Neuron (in vitro differentiated cells): Measurements from ENCODE around the gene CPEB2.

Source experiments
- H2AFZ ChIP-seq: one replicate; pipeline ENCODE4 v1.6.1; 2013; ENCODE audit warnings: low read depth, mild to moderate bottlenecking, inconsistent platforms, low read length, moderate library complexity
- H3K27me3 ChIP-seq: one replicate; pipeline ENCODE4 v1.6.1; 2013; ENCODE audit warnings: low read length; ENCODE audit not compliant: insufficient read depth
- H3K36me3 ChIP-seq: one replicate; pipeline ENCODE4 v1.6.1; 2013; ENCODE audit warnings: low read length; ENCODE audit not compliant: insufficient read depth
- H3K4me1 ChIP-seq: one replicate; pipeline ENCODE4 v1.6.1; 2013; ENCODE audit warnings: low read length; ENCODE audit not compliant: insufficient read depth
- H3K4me3 ChIP-seq: 2 replicates; pipeline ENCODE4 v1.5.1; 2013; ENCODE audit warnings: mild to moderate bottlenecking, low read length, moderate library complexity
- H3K9me3 ChIP-seq: one replicate; pipeline ENCODE4 v1.6.1; 2013; ENCODE audit warnings: low read length

CPEB2 gene

DNA sequence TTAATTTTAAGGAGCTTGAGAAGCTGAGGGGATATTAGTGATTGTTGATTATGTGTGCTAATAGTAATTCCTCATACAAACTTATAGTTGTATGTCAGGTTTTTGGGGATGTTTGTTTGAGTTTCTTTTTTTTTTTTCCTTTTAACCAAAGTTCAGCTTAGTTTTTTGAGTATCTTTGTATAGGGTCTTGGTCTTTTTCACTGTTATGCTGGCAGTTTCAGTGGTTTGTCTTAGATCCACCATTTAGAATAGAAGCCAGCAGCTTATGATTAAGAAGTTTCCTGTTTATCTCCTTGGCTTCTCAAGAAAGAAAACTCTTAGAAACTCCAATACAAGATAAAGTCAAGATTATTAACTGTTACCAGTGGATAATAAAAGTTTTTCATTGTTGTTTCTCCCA, 16.1 kb downstream of the CPEB2 start:
- H3K9me3 ChIP-seq, result no peaks in the 10 kb centered on the region
- no peaks in the 10 kb centered on the region for H3K36me3 ChIP-seq
- H2AFZ ChIP-seq, result no peak overlapping the region
- H3K27me3 ChIP-seq, result no peaks in the 10 kb centered on the region
- H3K4me1 ChIP-seq, result no peaks in the 10 kb centered on the region
- no peak overlapping the region for H3K4me3 ChIP-seq

DNA sequence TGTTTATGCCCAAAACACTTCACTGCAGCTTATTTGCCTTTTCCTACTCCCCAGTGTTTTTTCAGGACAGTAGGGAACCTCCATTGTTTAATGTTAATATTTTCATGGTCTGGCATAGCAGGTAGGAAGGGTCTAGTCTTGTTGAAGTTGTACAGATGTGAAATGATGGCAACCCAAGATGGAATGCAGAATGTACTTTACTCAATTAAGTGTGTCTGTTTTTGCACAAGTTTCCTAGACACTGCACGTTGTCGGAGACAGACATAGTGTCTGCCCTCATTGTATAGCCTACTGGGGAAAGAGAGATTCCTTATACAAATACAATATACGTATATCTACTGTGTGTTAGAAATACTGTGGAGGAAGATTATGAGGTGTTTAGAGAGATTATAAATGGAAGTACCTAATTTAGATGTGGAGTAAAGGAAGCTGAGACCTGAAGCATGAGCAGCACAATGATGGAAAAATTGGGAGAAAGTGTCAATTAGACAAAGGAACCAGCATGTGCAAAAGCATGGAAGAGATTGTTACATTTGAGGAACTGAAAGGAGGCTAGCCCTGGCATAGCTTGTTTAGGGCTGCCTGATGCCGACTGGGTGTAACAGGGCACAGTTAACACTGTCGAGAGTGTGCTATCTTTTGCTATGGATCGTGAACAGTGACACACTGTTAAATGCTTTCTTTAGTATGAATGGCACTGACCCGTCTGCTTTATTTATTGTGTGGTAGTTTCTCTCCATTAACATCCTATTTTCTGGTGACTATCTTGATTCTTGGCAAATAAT, 18.4 kb downstream of the CPEB2 start:
- no peaks in the 10 kb centered on the region for H3K9me3 ChIP-seq
- H3K36me3 ChIP-seq, result no peaks in the 10 kb centered on the region
- no peaks in the 10 kb centered on the region for H3K27me3 ChIP-seq
- no peak overlapping the region for H2AFZ ChIP-seq
- no peaks in the 10 kb centered on the region for H3K4me1 ChIP-seq
- no peak overlapping the region for H3K4me3 ChIP-seq

DNA sequence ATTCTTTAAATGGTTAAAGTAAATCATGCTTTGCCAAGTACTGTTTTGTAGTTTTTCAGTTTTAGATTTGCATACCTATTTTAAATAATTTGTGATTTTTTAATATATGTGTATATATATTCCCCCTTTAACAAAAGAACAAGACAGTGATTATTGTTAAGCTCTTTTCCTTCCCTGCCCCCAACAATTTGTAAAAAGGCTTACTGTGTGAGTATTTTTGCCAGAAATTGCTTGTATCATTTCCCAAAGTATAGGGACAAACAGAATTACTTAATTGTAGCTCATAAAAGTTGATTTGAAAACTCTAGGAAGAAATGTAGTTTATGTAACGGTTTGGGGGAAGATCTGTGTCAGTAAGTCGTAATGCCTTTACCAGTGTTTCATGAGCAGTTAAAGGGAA, 19.0 kb downstream of the CPEB2 start:
- Histone ChIP-seq H3K4me1 (no peaks in the 10 kb centered on the region), H3K9me3 (no peaks in the 10 kb centered on the region), H3K36me3 (no peaks in the 10 kb centered on the region), H3K4me3 (no peak overlapping the region), H3K27me3 (no peaks in the 10 kb centered on the region), H2AFZ (no peak overlapping the region)

DNA sequence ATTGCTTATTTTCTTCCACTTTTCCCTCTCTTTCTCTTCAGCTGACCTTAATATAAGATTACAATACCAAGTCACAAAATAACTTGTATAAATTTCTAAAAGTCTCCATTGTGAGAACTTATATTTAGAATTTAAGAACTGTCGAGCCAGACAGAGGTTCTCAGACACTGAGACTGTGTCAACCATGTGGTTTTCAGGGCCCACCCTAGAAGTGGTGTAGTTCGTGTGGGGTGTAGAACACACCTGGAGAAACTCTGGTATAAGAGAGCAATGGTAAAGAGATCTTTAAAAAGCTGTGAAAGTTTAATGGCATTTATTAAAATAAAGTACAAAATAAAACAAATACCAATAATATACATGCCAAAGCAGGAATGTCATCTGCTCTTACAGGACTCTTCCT, 19.7 kb downstream of the CPEB2 start:
- no peak overlapping the region for H3K4me3 ChIP-seq
- no peaks in the 10 kb centered on the region for H3K27me3 ChIP-seq
- no peaks in the 10 kb centered on the region for H3K4me1 ChIP-seq
- no peak overlapping the region for H2AFZ ChIP-seq
- no peaks in the 10 kb centered on the region for H3K36me3 ChIP-seq
- no peaks in the 10 kb centered on the region for H3K9me3 ChIP-seq

DNA sequence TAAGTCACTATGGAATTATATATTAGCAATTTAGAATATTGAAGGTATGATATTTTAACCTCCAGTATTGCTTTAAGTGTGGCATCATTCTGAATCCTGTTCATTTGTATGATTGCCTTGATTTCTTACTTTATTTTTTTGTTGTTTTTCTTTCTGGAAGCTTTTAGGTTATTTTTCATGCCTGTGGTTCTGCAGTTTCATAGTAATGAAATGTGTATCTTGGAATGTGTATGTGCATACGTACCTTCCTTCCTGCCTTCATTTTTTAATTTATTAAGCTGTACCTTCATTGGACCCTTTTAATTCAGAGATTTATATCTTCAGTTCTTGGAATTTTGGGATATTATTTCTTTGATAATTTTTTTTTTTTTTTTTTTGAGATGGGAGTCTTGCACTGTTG, 22.1 kb downstream of the CPEB2 start:
- H2AFZ ChIP-seq, result no peak overlapping the region
- no peaks in the 10 kb centered on the region for H3K9me3 ChIP-seq
- no peak overlapping the region for H3K4me3 ChIP-seq
- H3K36me3 ChIP-seq, result no peaks in the 10 kb centered on the region
- no peaks in the 10 kb centered on the region for H3K4me1 ChIP-seq
- no peaks in the 10 kb centered on the region for H3K27me3 ChIP-seq

DNA sequence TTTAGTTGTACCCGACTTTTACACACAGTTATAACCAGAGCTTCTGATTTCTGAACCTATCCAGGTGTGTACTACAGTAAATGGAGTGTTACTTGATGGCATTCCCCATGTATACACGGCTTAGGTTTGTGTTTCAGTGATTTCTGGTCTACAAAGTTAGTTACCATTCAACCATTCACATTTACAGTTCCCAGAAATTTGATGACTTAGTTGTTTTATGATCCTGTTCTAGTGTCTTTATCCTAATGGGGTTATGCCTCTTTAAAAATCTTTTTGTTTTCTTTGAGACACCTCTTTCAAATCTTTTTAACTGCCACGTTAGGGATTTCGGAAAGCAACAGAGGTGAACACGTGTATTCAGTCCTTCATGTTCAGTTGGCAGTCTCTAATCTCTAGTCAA, 23.4 kb downstream of the CPEB2 start:
- Histone ChIP-seq H3K36me3 (no peaks in the 10 kb centered on the region), H3K4me1 (no peaks in the 10 kb centered on the region), H3K4me3 (no peak overlapping the region), H3K27me3 (no peaks in the 10 kb centered on the region), H3K9me3 (no peaks in the 10 kb centered on the region), H2AFZ (no peak overlapping the region)

DNA sequence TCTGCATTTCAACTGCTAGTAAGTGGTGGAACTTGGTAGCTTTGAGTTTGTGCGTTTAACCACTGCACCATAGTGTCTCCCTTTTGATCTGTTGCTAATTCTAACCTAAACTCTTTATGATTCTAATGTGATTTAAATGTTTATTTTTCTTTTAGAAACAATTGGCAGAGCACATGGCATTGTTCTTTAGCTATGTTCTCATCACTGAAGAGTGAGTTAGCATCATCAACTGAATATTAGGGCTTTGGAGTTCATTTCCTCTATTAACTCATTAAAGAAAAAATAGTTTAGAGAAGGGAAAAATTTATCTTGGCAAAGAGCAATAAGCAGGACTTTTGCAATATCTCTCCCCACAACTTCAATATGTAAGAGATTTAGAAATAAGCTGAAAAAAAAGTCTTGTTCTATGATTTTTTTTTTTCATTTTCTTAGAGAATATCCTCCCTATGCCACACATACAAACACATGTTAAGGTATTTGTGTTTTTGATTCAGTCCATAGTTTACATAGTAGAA, 25.7 kb downstream of the CPEB2 start:
- no peak overlapping the region for H2AFZ ChIP-seq
- no peak overlapping the region for H3K4me3 ChIP-seq
- no peaks in the 10 kb centered on the region for H3K36me3 ChIP-seq
- H3K27me3 ChIP-seq, result no peaks in the 10 kb centered on the region
- H3K4me1 ChIP-seq, result no peaks in the 10 kb centered on the region
- H3K9me3 ChIP-seq, result no peaks in the 10 kb centered on the region

DNA sequence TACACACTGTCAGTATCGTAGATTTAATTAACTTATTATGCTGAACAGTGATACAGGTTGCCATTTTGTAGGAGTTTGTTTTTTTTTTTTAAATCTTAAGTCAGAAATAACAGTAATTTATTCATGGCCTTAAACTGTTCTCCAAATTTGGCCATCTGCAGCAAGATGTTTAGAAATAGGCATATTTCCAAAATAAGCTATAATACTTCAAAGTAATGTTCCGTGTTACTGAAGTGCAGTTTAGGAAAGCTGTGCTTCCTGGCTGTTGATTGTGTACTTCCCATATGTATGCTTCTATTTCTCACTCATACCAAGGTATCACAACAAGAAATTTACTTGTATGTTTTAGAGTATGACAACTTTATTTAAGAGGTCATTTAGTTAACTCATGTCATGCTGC, 28.9 kb downstream of the CPEB2 start:
- Histone ChIP-seq H3K27me3 (no peaks in the 10 kb centered on the region), H3K4me1 (no peaks in the 10 kb centered on the region), H3K9me3 (no peaks in the 10 kb centered on the region), H3K4me3 (no peak overlapping the region), H2AFZ (no peak overlapping the region), H3K36me3 (no peaks in the 10 kb centered on the region)

DNA sequence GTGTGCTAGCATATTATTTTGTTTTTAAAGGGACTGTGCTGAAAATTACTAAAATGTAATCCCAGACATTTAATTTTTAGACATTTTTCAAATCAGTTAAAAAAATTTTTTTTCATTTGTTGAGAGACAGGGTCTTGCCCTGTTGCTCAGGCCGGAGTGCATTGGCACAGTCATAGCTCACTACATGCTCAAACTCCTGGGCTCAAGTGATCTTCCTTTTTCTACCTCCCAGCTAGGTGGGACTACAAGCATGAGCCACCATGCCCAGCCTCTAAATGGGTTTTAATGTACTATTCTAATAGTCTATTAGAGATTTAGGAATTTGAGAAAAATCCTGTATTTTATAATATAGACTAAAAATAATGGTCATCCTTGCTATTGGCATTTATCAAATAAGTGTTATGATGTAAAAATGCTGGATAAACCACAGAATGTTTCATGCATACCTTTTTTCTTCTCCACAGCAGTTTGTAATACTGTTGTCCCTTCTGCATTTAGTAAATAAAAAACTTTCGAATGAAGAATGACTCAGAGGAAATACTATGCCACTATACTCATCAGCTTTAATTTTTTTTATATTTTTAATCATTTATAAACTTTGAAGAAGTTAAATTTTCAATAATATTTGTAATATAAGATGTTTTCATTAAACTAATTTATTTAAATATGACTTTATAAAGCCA, 29.9 kb downstream of the CPEB2 start:
- H3K27me3 ChIP-seq, result no peaks in the 10 kb centered on the region
- no peaks in the 10 kb centered on the region for H3K9me3 ChIP-seq
- H3K4me1 ChIP-seq, result no peaks in the 10 kb centered on the region
- no peak overlapping the region for H3K4me3 ChIP-seq
- H2AFZ ChIP-seq, result no peak overlapping the region
- no peaks in the 10 kb centered on the region for H3K36me3 ChIP-seq

DNA sequence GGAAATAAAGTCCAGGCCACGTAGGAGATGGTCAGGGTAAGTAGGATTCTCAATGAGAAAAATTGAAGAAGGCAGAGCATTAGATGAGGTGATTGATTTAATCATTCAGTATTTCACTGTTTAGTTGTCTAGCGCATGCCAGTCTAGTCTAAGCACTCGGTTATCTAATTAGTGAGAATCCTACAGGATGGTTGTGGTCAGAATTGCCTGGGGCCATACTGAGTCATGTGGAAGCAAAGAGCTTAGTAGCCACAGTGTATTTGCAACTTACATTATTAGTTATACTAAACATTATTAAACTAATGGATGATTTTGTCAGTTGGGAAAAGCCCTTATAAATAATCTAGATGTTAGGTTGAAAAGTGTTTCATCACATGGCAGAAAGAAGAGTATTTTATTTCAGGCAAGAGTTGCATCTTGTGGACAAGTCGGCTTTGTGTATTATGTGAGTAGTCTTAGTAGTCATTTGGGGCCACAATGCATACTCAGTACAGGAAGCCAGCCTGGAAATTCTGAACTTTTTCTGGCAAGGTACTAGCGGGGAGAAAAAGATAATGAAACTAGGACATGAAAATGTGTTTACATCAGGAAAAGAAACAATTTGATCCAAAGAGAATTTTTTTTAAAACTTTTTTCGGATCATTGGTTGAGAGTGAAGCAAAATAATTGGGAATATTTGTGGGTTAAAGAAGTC, 31.9 kb downstream of the CPEB2 start:
- Histone ChIP-seq H3K9me3 (no peaks in the 10 kb centered on the region), H3K36me3 (no peaks in the 10 kb centered on the region), H3K4me1 (no peaks in the 10 kb centered on the region), H3K4me3 (no peak overlapping the region), H2AFZ (no peak overlapping the region), H3K27me3 (no peaks in the 10 kb centered on the region)

DNA sequence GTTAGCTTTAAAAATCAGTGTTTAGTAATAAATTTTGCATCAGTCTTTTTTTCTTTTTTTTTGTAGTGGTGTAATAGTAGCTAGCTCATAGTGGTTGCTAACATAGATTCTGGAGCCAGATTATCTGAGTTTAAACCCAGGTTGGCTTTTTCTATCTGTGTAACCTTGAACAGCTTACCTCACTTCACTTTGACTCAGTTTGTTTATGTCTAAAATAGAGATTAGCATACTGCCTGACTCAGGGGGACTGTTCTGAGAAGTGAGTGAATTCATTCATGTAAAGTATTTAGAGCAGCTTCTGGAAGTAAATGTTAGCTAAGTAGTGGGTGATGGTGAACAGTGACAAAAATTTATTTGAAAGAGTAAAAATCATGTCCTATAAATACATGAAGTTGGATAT, 32.9 kb downstream of the CPEB2 start:
- H3K9me3 ChIP-seq, result no peaks in the 10 kb centered on the region
- H3K4me3 ChIP-seq, result no peak overlapping the region
- H2AFZ ChIP-seq, result no peak overlapping the region
- H3K27me3 ChIP-seq, result no peaks in the 10 kb centered on the region
- H3K36me3 ChIP-seq, result no peaks in the 10 kb centered on the region
- no peaks in the 10 kb centered on the region for H3K4me1 ChIP-seq

DNA sequence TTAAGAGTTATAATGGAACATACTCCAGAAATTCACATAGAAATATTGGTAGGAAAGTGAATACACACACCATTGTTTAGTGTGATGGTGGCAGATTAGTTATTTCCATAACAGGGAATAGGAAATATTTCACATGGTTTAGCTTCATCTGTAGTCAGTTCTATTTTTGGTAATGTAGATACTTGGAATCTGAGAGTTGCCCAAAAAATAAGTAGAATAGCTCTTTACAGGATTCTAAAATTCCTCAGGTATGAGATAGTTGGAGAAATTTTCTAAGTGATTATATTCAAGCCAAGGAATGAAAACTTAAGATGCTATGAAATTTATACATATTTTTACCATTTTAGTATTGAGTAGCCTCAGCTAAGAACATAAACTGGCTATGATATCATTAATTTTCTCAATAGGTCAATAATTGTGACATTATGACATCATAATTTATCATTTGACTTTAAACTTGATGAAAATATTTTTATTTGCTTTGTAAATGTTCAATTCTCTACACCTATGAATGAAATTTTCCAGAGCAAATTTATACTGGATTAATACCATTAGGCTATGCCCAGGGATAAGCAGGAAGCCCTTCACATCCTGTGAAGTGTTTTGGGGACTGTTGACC, 35.8 kb downstream of the CPEB2 start:
- Histone ChIP-seq H3K27me3 (no peaks in the 10 kb centered on the region), H3K4me3 (no peak overlapping the region), H3K36me3 (no peaks in the 10 kb centered on the region), H3K4me1 (no peaks in the 10 kb centered on the region), H3K9me3 (no peaks in the 10 kb centered on the region), H2AFZ (no peak overlapping the region)

DNA sequence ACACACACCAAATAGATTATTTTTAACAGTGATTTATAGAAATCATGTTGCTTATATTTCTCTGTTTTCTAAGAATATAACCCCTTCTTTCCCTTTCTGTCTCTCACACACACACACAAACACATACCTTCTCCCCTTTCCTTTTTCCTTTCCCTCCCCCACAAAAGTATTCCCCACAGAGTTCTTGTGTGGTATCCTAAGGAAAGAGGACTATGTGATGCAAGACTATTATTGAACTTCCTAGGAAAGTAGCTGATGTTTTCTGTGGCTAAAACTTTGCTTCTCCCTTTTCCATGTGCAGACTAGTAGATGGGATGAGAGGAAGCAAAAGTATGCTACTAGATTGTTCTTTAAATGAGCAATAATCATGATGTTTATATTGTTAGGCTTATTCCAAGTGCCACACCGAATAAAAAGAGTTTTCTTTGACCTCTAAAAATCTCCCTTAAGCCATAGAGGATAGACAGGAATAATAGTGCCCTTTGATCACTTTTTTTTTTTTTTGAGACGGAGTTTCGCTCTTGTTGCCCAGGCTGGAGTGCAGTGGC, 38.7 kb downstream of the CPEB2 start:
- Histone ChIP-seq H3K9me3 (no peaks in the 10 kb centered on the region), H3K27me3 (no peaks in the 10 kb centered on the region), H3K4me3 (no peak overlapping the region), H3K4me1 (no peaks in the 10 kb centered on the region), H2AFZ (no peak overlapping the region), H3K36me3 (no peaks in the 10 kb centered on the region)
